Ectodermal cell (in vitro differentiated cells): ENCODE results near the gene ABHD11.

ENCODE experiments used
- H3K27ac ChIP-seq: 2 replicates; pipeline ENCODE4 v1.7.0; 2013; ENCODE audit warnings: mild to moderate bottlenecking, low read depth, low read length; ENCODE audit not compliant: insufficient read depth, poor library complexity, severe bottlenecking
- H3K27me3 ChIP-seq: 2 replicates; pipeline ENCODE4 v1.7.0; 2013; ENCODE audit warnings: mild to moderate bottlenecking, low read length; ENCODE audit not compliant: insufficient read depth, control insufficient read depth, poor library complexity, severe bottlenecking
- H3K36me3 ChIP-seq: one replicate; pipeline ENCODE4 v1.7.0; 2013; ENCODE audit warnings: low read length; ENCODE audit not compliant: control insufficient read depth, insufficient read depth
- H3K4me1 ChIP-seq: one replicate; pipeline ENCODE4 v1.7.0; 2013; ENCODE audit warnings: low read length; ENCODE audit not compliant: control insufficient read depth, insufficient read depth
- H3K4me3 ChIP-seq: 2 replicates; pipeline ENCODE4 v1.7.0; 2013; ENCODE audit warnings: low read depth, low read length, control low read depth; ENCODE audit not compliant: insufficient read depth
- H3K9me3 ChIP-seq: 2 replicates; pipeline ENCODE4 v1.7.0; 2013; ENCODE audit warnings: mild to moderate bottlenecking, low read length, moderate library complexity; ENCODE audit not compliant: control insufficient read depth
- WGBS, 2 experiments: methylation state at CpG; one replicate each; pipeline ENCODE4 v1.1.7; 2013; ENCODE audit warnings: missing lambda C conversion rate in 2 of 2; 5-methylcytosine and 5-hydroxymethylcytosine counted together

ABHD11 gene

DNA sequence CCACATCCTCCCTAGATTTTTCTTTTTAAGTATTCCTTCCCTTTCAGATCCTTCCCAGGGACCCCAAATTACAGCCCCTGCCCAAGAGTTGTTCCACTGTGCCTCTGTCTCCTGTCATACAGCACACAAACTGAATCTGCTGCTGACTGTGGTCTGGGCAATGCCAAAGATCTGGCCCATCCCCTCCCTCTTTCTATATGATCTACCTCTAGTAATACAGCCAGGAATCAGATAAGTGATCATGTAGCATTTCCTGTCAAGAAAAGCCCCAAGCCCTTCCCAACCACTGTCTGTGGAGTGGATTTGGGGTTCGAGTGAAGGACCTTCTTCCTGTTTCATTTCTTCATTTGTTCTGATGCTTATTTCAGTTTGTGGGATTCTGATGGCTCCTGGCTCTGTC, 25.8 kb downstream of the ABHD11 start:
- H3K27ac ChIP-seq: no peak overlapping the region
- H3K9me3 ChIP-seq: no peaks in the 10 kb centered on the region
- no peaks in the 10 kb centered on the region for H3K27me3 ChIP-seq
- no peak overlapping the region for H3K4me3 ChIP-seq
- WGBS, 2 experiments: 84 to 89% methylated on average over 1 of the region's 1 CpG
- H3K36me3 ChIP-seq: no peaks in the 10 kb centered on the region
- no peaks in the 10 kb centered on the region for H3K4me1 ChIP-seq

DNA sequence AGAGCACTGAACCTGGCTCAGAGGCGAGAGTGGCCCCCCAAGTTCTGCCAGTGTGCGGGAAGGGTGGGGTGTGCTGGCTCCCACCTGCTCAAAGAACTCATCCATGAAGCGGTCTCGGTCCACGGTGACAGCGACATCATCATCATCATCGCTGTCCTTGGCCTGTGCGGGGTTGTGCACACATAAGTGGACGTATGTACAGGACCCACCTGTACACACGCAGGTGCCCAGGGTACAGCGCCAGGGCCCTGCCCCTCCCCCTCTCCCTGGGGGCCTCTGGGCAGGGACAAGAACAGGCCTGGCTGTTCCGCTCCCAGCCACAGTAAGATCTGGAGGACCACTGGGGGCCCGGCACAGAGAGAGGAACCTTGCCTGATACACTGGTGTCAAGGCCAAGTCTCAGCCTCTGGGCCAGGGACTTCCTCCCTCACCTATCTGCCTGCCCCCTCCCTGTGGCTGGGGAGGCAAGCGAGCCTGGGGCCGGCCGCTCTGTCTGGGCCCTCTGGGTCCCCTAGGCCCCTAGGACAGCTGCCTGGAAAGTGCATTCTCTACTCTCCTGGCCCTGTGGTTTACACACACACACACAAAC, 29.5 kb downstream of the ABHD11 start:
- Histone ChIP-seq H3K4me3 (no peak overlapping the region), H3K36me3 (no peaks in the 10 kb centered on the region), H3K27ac (no peak overlapping the region), H3K9me3 (no peaks in the 10 kb centered on the region), H3K4me1 (no peaks in the 10 kb centered on the region), H3K27me3 (no peaks in the 10 kb centered on the region)
- WGBS, 2 experiments: 96 to 97% methylated on average over 16 of the region's 16 CpGs

DNA sequence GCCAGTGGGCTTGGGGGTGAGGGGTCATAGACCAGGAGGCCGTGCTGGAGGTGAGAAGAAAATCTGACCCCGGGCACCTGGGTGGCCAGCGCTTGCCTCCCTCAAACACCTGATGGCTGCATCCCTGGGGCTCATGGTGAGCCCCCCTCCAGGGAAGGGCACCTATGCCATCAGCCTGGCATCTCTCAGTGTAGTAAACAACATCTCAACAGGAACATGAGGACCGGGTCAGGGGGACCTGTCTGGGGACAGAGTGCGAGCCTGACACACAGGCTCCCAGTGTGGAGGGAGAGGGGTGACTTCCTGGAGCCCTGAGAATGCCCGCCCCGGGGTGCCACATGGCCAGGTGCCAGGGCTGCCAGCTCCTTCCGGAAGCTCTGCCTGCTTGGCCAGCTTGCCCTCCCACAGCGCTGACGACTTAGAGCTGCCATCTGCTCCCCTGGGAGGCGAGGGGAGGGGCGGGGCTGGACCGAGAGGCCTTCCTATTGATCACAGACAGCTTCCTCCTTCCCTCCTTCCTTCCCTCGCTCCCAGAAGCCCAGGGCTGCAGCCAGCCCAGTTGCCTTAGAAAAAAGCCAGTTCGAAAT, 31.5 kb downstream of the ABHD11 start:
- Histone ChIP-seq H3K9me3 (no peaks in the 10 kb centered on the region), H3K27ac (no peak overlapping the region), H3K36me3 (no peaks in the 10 kb centered on the region), H3K4me1 (peaks cover 6% of the 10 kb centered on the region), H3K4me3 (no peak overlapping the region), H3K27me3 (no peaks in the 10 kb centered on the region)
- 77 to 81% methylated on average over 15 of the region's 15 CpGs for WGBS, 2 experiments

DNA sequence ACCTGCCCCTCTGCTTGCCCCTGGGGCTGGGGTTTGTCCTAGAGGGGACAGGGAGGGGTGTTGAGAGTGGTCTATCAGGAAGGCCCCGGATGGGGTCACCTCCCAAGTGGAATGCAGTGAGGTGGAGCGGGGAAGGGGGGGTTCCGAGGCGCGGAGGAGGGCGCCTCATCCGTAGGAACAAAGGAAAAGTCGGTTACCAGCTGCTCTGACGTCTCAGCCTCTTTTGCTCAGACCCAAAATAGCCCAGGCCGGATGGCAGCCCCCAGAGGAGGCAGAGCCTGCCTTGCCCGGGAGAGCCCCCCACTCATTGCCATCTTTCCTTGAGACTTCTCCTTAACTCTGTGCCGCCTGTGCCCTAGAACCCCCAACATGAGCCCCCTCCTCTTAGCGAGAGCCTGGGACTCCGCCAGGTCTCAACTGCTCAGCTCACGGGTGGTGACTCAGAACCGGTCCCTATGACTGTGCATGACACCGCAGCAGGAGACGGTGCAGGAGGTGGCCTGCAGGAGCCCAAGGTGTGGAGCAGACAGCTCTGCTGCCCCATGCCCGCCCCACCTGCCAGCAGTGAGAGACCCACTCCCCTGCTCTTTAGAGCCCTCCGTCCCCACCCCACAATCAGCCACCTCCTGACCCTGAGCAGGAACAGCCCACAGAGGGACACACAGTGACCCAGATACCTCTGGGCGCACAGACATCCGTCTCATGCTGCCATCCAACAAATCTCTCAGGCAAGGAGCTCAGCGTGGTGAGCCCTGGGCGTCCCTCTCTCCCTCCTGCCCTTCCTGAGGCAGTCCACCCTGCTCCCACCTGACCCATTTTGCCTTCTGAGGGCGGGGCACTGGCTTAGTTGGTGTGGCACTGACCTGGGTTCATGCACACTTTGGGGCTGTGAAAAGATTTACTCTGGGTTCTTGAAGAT, 32.2 kb downstream of the ABHD11 start:
- H3K27me3 ChIP-seq: no peaks in the 10 kb centered on the region
- no peaks in the 10 kb centered on the region for H3K9me3 ChIP-seq
- WGBS, 2 experiments: 87% methylated on average over 25 of the region's 25 CpGs
- no peak overlapping the region for H3K27ac ChIP-seq
- H3K4me3 ChIP-seq: no peak overlapping the region
- no peaks in the 10 kb centered on the region for H3K36me3 ChIP-seq
- H3K4me1 ChIP-seq: peaks cover 6% of the 10 kb centered on the region

DNA sequence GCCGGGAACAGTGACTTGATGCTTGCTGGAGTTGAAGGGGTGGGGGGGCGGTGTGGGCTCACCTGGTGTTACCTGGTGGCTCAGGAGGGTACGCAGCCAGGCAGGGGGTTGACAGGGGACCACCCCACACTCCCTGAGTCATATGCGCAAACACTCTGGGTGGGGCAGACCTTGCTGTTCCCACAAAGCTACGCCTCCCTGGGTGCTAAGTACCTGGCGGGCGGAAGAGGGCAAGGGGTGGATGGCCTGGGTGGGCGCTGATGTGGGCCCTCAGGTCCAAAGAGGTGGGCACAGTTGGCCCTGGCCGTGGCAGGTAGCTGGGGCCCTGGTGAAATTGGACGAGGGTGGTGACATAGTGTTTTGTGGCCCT, 33.1 kb downstream of the ABHD11 start:
- 93 to 95% methylated on average over 10 of the region's 10 CpGs for WGBS, 2 experiments
- Histone ChIP-seq H3K4me3 (no peak overlapping the region), H3K27me3 (no peaks in the 10 kb centered on the region), H3K27ac (no peak overlapping the region), H3K4me1 (peaks cover 6% of the 10 kb centered on the region), H3K9me3 (no peaks in the 10 kb centered on the region), H3K36me3 (no peaks in the 10 kb centered on the region)

DNA sequence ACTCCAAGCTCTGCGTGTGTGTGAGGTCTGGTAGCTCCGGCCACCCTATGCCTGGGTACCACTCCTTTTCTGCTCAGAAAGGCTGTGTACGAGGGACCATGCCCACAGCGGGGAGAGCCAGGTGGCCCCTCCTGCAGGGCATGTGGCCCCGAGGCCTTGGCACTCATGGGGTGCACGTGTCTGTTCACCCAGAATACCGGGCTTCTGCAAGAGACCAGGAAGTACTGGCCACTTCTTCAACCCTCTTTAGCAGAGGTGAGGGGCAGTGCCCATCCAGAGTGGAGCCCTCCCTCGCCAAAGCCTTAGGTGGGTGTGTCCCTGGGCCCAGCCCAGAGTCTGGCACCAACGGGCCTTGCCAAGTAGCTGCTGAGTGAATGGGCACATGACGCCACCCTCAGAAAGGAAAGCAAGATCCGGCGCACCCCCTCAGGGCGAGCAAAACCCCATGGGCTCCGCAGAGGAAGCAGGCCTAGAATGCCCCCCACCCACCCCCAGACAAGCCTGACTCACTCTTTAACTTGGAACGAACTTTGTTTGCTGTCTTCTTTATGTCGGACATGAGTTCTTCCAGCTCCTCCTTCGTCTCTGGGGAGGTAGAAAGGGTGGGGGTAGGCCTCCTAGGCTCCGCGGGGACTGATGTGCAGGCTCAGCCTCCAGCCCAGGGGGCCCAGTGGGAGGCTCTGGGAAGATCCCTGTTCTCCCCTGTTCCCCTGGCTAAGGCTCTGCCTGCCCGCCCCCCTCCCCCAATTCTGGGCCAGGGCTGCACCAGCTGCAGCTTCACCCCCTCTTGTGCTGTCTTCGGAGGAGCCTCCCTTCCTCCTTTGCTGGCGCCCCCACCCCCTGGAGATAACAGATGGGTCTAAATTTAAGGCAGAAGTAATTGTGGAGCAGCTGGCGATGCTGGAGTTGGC, 33.7 kb downstream of the ABHD11 start:
- Histone ChIP-seq H3K9me3 (no peaks in the 10 kb centered on the region), H3K27me3 (no peaks in the 10 kb centered on the region), H3K4me3 (no peak overlapping the region), H3K27ac (no peak overlapping the region), H3K36me3 (no peaks in the 10 kb centered on the region), H3K4me1 (peaks cover 6% of the 10 kb centered on the region)
- WGBS, 2 experiments: 90 to 92% methylated on average over 23 of the region's 23 CpGs

DNA sequence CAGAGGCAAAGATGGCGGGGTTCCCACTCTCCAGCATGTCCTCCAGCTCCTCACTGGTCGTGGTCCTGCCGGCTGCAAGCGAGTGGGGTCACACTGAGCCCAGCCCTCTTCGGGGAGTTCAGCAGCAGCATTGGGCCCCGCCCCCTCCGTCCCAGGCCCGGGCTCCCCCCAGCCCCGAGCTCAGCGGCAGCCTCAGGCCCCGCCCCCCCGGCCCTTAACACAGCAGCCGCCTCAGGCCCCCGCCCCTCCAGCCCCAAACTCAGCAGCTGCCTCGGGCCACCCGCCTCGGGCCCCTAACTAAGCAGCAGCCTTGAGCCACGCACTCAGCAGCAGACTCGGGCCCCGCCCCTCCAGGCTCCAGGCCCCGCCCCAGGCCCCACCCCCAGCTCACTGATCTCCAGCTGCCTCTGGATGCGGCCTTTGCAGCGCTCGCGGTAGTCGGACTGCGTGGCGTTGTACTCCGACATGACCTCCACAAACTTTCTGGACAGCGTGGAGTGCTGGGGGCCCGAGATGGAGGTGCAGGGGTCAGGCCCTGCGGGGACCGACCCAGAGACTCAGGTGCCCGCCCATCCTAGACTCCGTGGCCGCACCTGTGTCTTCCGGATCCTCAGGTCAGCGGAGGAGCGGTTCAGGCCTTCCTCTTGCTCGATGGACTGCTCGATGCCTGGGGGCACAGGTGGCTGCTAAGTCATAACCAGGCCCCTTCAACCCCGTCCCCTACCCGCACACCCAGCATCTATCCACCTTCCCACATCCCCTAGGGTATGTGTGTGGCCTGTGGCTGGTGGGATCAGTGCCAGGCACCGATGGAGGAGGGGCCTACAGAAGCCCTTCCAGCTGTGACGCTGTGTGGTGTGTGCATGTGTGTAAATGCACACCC, 34.6 kb downstream of the ABHD11 start:
- Histone ChIP-seq H3K27me3 (no peaks in the 10 kb centered on the region), H3K4me3 (peak overlapping the region; percentile 10), H3K4me1 (peaks cover 6% of the 10 kb centered on the region), H3K9me3 (no peaks in the 10 kb centered on the region), H3K36me3 (no peaks in the 10 kb centered on the region), H3K27ac (no peak overlapping the region)
- 29 to 32% methylated on average over 40 to 45 of the region's 45 CpGs for WGBS, 2 experiments

DNA sequence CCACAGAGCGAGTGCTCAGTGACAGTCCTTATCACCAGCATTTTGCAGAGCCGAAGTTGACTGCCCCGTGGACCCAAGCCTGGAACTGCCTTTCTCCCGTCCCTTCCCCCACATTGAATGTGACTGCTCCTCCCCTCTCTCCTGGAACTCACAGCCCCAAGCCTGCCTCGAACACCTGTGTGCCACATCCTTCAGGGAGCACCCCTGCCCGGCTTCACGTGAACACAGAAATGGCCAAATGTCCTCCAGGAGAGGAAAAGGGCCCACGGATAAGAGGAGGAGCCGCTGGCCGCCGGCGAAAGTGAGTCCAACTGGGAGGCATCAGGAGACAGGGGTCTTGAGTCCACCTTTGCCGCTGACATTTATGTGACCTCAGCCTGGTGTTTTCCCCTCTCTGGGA, 35.4 kb downstream of the ABHD11 start:
- H3K4me3 ChIP-seq: peak overlapping the region; percentile 10
- H3K27ac ChIP-seq: no peak overlapping the region
- no peaks in the 10 kb centered on the region for H3K9me3 ChIP-seq
- WGBS, 2 experiments: 68 to 70% methylated on average over 13 of the region's 13 CpGs
- H3K36me3 ChIP-seq: no peaks in the 10 kb centered on the region
- no peaks in the 10 kb centered on the region for H3K27me3 ChIP-seq
- peaks cover 6% of the 10 kb centered on the region for H3K4me1 ChIP-seq

DNA sequence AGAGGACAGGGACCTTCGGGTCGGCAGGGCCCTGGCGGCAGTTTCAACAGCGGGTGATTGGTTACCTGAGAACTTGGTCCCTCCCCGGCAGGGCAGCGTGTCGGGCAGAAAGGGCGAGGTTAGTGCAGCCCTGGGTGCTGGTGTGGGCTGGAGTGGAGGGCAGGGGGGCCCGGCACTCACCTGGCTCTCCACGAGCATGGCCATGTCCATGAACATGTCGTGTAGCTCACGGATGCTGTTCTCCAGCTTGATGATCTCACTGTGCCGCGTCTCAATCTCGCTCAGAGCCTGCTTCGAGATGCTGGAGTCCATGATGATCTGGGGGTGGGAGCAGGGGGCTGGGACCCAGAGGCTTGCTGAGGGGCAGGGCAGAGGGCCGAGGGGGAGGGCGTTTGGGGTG, 35.9 kb downstream of the ABHD11 start:
- Histone ChIP-seq H3K27ac (no peak overlapping the region), H3K4me1 (peaks cover 6% of the 10 kb centered on the region), H3K27me3 (no peaks in the 10 kb centered on the region), H3K4me3 (no peak overlapping the region), H3K9me3 (no peaks in the 10 kb centered on the region), H3K36me3 (peaks cover 2% of the 10 kb centered on the region)
- 92% methylated on average over 18 of the region's 18 CpGs for WGBS, 2 experiments
